Limb (tissue), 2 donors: ENCODE measurements around the gene MVD.
"Not testable (repeated sequence)": the region's sequence is repeated elsewhere in the genome, so short reads cannot be mapped to it uniquely, and the experiment has no call there.

ENCODE experiments used
- DNase-seq, 2 donors: peaks; one replicate each; pipeline ENCODE4 v3.0.0-alpha.2; 2016; ENCODE audit errors: extremely low spot score in 2 of 2

Gene MVD

DNA sequence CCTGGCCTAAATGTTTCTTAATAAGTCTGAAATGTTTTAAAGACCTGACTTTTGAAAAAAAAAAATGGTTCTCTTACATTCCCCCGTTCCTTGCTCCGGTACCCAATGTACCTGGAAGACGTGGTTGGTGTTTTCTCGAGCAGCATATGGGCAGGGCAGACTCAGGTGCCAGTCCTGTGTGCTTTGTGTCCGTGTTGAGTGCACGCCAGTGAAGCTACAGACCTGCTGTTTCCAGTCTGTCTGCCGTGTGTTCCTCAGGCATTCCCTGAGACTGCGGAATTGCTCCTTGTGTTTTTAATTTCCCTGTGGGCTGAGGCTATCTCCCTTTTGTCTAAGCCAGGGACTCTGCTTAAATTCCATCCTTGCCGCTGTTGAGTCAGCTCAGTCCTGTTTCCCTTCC, 36.2 kb downstream of the MVD start:
- DNase-seq = no peak

DNA sequence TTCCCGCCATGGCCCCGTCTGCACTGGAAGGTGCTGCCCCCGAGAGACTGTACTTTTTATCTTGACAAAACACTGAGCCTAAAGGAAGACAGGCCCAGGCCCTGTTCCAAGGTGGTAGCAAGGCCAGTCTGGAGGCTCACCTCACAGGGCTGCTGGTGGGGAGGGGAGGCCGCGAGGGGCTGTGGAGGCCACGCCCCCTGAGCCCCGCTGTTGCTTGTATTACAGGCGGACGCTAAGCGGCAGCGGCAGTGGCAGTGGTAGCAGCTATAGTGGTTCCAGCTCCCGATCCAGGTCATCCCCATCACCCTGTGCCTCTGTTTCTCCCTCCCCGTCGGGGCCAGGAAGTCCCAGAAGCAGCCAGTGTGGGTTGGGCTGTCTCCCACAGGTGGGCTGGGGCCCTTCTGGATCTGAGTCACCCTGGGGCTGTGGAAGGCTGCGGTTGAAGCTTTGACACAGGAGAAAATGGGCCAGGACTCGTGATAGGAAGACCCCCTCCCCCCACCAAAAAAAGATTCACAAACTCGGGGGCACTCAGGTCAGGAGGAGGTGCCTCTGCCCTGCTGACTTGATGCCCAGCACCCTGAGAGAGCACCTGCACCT, 37.8 kb downstream of the MVD start:
- DNase-seq = no peak

DNA sequence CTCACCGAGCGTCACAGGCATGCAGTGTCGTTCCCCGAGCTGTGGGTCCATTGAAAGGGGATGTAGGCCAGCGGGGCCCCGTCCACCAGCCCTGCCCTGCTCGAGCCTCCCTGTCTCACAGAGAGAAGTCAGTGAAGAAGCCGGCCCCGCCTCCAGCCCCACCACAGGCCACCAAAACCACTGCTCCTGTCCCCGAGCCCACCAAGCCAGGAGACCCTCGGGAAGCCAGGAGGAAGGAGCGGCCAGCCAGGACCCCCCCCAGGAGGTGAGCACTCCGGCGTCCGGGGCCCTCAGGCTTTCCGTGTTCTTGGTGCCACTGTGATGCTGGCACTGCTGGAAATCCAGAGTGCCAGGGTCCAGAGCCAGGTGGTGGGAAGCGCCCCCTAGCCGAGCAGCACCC, 38.4 kb downstream of the MVD start:
- DNase-seq = no peak

DNA sequence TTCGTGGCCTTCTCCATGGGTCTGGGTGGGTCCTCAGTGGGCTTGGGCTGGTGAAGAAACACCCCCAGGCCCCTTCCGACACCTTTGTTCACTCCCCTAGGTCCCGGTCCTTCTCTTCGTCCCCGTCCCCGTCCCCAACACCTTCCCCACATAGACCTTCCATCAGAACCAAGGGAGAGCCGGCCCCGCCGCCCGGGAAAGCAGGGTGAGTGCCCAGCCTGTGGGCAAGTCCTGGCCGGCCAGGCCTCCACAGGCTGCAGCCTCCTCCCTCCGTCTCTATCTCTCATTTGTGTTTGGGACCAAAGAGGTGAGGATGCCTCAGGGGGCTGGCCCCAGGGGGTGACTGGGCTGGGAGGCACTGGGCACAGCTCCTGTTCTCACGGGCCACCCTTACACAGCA, 39.0 kb downstream of the MVD start:
- DNase-seq = no peak

DNA sequence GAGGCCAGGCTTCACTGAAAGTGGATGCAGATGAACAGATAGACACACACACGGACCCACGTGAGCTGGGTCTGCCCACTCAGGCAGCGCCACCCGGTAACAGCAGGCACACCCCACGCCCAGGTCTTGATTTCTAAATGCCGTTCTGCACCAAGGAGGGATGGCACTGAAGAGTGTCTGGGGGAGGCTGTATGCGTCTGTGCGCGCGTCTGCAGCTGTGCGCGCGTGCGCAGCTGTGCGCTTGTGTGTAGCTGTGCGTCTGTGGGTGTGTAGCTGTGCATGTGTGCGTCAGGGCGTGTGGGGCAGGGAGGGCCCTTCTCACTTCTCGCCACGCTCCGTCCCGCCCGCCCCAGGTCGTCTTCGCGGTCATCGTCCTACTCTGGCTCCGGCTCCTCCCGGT, 40.0 kb downstream of the MVD start:
- no peak for DNase-seq

DNA sequence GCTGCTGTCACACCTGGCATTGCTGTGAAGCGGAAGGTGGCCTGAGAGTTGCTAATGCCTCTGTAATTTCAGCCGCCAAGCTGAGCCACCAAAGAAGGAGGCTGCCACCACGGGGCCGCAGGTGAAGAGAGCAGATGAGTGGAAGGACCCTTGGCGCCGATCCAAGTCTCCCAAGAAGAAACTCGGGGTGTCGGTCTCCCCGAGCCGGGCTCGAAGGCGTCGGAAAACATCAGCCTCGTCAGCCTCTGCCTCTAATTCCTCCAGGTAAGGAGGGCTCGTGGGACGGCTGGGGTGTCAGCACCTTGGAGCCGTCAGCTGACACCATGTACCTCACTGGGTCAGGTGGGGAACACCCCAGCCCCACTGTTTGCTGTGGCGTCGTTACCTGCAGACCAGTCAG, 40.8 kb downstream of the MVD start:
- DNase-seq = no peak

DNA sequence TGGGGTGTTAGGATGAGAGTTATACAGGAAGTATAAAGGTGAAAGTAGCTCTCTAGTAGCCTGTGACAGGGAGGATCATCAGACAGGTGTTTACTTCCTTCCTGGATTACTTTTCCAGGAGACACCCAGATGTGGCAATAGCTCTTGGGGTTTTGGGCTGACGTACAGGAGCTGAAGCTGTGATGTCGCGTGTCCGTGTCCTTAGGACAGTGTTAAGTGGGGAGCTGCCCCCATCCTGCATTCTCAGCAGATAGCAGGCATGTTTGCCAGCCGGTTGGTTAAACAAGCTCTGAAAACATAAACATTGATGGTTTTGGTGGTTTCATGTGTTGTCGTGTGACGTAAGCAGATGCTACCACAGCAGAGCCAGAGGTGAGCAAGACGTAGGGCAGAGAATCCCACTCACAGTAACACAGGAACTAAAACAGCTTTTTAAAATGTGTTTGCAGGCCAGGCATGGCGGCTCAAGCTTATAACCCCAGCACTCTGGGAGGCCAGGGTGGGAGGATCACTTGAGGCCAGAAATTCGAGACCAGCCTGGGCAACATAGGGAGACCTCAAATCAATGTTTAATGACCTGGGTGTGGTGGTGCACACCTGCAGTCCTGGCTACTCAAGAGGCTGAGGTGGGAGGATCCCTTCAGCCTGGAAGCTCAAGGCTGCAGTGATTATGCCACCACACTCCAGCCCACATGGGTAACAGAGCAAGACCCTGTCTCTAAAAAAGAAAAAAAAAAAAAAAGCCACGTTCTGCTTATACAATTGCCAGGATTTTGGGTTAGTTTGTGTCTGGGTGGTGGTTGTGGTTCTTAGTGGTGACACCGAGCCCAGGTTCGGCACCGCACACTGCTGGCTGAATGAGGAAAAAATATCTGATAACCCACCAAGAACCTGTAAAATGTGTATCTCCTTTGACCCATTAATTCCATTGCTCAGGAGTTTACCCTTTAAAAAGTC, 42.8 kb downstream of the MVD start:
- no peak for DNase-seq

DNA sequence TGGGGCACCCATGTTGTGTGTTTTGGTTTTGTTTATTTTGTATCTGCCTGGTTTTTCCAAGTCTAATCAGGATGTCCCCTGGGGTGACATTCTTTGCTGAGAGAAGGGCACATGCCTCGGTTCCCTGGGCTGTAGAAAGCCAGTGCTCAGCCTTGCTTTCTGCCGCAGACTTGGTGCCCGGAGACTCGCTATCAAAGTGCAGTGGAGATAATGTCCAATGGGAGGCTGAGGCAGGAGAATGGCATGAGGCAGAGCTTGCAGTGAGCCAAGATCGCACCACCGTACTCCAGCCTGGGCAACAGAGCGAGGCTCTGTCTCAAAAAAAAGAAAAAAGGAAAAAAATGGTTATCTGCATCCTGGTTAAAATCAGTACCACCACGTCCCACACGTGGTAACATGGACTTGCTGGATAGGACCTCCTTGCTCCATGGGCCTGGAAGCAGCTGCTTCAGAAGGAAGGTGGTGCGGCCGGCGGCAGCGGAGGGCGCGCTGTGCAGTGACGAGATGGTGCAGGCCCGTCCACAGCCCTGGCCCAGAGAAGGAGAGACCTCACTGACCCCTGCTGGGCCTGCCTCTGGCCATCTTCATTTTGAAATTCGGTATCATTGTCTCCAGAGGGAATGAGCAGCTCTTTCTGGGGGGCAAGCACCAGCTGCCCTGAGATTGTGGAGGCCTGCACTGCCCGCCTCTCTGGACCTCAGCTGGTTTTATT, 43.8 kb downstream of the MVD start:
- no peak for DNase-seq

DNA sequence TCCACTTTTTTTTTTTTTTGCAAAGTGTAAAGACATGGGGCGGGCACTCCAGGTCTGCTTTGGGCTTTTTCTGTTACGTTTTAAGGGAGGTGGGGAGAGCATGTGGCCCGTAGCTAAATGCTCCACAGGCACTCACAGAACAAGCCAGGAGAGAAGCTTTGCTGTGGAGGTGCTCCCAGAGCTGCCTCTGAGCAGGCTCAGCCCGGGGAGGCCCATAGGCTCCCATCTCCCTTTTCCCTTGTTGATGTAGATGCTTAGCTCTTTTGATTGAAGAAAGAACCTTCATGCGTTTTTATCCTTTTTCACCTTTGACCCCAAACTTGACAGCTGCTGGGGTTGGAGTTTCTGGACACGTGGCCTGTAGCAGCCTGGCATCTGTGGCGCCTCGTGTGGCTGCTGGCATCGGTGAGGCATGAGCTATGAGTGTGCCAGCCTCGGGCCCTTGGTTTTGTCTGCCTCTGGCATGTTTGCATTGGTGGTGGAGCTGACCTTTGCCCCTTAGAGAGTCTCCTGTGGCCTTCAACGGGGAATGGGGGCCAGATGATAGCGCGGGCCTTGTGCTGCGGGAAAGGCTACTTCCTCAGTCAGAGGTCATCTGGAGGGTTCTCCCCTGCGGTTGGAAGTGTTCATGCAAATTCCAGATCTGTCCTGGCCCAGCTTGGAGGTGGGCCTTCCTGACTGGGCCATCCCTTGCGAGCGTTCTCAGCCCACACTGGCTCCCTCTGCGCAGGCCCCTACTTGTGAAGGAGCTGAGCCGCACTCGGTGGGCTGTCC, 44.5 kb downstream of the MVD start:
- DNase-seq = no peak

DNA sequence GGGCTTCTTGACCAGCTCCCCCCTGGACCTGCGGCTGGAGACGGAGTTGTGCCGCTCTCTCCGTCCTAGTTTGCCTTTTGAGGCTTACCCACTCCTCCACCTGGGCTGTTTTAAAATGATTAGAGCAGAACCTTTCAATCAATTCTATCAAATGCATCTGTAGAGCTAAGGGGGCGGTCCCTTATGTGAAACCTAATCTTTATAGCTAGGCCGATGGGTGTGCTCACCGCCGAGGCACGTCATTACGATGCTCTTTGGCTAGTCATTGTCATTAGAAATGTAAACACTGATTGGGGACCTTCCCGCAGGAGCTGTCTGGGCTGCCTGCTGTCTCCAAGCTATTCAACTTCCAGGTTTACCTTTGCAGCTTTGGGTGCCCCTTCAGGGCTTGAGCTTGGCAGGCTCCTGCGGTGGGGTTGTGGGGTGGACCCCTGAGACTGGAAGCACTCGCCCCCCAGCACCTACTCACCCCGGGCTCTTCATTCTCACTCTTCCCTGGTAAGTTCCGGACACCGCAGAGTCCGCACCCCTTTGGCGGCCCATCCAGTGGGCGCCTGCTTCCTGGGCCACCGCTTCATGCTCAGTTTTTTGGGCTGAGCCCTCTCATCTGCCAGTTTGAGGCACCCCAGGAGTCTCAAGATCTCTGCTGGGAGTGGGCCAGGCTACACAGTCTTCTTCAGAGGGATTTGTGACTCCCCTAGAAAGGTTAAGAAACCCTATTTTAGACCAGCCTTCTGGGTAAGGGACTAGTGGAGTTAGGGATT, 45.4 kb downstream of the MVD start:
- no peak for DNase-seq

DNA sequence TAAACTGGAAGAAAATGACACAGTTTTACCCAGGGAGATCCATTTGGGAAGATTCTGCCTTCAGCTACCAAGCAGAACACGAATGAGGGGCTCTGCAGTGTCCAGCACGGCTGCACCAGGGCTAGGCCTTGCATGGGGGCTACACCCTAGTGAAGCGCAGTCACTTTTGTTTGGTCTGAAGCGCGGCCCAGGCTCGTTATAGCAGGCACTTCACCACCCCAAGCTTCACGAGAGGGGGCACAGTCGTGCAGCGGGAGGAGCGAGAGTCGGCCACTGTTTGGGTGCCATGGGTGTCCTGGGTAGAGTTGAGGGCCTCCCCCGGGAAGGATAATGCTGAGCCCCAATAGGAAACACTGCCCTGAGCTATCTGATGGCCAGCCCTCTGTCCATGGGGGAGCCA, 46.2 kb downstream of the MVD start:
- DNase-seq = no peak

DNA sequence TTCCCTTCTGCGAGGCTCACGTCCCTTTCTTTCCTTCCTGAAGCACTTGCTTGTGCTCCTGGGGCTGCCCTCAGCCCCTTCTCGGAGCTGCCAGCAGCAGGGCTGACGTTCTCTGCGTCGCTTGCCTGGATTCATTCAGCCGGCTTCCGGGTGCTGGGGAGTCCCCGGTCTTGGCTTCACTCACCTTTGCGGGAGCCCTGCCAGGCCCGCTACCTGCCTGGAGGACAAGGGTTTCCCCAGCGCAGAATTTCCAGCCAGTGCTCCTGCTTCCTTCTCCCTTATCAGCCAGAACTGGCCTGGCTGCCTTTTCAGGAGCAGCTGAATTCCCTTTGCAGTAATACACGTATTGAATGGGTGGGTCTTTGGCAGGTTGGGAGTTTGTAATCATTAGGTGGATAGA, 46.6 kb downstream of the MVD start:
- no peak for DNase-seq

DNA sequence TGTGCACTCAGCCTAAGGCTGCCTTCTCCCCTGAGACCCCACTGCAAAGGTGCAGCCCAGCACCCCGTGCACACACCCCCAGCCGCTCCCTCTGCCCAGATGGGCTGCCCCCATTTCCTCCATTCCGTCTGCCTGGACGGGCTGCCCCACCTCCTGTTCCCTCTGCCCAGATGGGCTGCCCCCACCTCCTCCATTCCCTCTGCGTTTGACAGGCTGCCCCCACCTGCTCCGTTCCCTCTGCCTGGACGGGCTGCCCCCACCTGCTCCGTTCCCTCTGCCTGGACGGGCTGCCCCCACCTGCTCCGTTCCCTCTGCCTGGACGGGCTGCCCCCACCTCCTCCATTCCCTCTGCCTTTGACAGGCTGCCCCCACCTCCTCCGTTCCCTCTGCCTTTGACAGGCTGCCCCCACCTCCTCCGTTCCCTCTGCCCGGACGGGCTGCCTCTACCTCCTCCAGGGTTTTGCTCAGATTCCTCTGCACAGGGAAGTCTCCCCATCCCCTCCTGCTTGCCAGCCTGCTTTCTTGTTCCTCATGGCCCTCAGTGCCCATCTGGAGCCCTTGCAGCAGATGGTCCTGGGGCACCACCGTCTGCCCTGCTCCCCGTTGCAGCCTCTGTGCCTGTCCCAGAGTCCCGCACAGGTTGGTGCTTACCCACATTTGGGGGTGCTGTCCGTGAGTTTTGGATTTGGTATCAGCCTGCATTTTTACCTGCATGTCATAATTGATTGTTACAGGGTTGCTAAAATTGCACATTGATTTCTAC, 47.9 kb downstream of the MVD start:
- DNase-seq = no peak

DNA sequence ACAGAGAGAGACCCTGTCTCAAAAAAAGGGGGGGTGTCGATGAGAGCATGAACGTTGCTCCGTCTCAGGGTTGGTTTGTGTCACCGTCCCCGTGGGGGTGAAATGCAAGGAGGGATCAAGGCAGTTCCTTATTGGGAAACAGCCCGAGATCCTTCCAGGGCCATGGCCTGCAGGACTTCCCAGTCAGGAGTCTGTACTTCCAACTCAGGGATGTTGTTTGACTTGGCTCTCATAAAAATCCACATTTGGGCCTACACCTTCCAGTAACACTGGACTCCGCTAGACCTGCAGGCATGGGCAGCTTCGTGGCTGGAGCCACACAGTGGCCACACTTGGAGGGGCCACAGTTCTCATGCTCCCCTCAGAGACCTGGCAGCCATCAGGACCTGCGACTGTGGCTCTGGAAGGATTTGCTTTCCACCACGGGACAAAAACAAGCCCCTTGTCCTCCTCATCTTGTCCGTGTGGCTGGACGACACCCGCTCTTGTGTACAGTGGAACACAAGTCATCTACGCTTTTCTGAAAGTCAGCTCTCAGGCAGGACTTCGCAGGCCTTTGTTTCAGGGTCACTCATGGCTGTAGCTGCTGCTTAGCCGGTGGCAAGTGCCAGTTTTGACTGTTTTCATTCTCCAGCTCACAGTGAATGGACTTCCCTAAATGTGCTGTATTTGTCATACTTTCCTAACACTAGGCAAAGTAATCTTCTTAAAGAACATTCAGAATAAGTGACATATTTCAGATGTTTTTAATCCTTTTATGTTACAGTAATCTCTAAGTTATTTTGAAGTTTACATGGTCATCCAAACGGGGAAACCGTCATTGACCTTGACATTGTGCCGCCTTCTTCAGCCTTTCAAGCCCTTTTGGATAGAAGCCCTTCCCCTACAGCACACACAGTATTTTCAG, 48.7 kb downstream of the MVD start:
- no peak for DNase-seq

DNA sequence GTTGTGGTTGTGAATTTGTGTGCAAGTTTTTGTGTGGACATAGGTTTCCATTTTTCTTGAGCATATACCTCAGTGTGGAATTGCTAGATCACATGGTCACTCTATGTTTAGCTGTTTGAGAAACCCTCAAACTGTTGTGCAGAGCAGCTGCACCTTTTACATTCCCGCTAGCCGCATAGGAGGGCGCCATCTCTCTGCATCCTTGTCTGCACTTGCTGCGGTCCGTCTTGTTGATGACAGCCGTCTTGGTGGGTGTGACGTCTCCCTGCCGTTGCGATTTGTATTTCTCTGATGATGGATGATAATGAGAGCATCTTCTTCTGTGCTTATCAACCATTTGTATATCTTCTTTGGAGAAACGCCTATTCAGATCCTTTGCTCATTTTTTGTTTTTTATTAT, 49.6 kb downstream of the MVD start:
- no peak for DNase-seq

DNA sequence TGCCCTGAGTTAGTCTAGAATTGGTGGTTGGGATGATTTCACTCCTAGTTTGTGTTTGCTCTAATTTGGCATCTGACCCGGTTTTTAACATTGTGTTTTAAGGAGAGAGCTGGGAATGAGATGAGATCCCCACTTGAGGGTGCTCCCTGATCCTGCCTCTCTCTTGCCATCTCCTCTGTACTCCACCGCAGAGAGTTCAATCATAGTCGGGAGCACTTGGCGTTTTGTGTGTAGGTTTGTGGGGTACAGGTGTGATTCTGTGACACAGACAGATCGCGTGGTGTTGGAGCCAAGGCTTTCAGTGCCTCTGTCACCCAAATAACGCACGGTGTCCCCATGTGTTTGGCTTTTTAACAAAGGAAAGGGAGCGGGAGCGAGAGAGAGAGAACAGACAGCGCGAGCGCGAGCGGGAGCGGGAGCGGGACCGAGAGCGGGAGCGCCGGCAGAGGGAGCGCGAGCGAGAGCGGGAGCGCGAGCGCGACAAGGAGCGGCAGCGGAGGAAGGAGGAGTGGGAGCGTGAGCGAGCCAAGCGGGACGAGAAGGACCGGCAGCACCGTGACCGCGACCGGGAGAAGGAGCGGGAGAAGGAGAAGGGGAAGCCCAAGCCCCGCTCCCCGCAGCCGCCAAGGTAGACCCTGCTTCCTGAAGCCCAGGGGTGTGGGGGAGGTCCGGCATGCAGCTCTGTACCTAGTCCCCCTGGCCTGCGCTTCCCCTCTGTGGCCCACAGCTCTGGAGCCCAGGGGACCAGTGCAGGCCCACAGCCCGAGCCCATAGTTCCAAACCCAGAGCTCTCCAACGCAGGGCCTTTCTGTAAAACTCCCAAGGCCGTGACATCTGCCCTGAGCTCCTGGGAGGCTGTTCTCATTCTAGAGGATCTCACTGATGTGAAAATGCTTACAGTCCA, 51.7 kb downstream of the MVD start:
- peak in 1 of 2 donors; percentile 55 for DNase-seq

DNA sequence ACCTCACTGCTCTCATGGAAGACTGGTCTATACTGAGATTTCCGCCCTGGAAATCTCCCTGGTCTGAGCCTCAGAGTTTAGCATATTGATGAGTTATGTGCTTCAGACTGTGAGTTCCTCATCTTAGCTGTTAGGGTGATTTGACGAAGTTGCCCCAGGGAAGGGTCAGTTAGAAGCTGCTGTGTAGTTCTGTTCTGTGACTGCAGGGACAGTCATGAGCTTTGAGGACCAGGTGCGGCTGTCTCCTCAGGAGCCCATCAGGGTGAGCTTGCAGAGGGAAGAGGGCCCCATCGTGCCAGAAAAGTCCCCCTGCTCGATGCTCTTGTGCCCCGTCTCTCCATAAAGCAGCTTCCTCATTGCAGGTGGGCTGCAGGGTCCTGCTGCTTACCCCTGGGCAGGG, 52.8 kb downstream of the MVD start:
- DNase-seq = no peak

DNA sequence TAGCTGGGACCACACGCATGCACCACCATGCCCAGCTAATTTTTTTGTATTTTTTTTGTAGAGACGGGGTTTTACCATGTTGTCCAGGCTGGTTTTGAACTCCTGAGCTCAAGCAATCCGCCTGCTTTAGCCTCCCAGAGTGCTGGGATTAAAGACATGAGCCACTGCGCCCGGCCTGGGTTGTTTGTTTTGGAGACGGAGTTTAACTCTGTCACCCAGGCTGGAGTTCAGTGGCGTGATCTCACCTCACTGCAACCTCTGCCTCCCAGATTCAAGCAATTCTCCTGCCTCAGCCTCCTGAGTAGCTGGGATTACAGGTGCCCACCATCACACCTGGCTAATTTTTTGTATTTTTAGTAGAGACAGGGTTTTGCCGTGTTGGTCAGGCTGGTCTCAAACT, 53.5 kb downstream of the MVD start:
- not testable (repeated sequence) for DNase-seq
